ENCODE measurements around the gene EEF1A1. TPM values are rescaled to one million over a fixed set of nuclear protein-coding genes. Genes with fewer than 3 reads are reported as not detected.

Gene EEF1A1
- total and polyA plus RNA-seq, 2 of the 8 experiments (the other 6 are each of a cell fraction or from before 2014, with no cell fraction given), result 13,823 to 13,927 TPM

GRCh38 chr6:73514746-73515110 is 6.1 kb downstream of the EEF1A1 start (continued):
- no peak; the same call in 1 of the 2 replicates for TF ChIP-seq TBP (IDR thresholded peaks at IDR 0.05; ENCODE audit: low read depth, low read length)
